Iris pigment epithelial cell (primary cell): ENCODE measurements around the gene NCOA3.
"Not testable (repeated sequence)": the region's sequence is repeated elsewhere in the genome, so short reads cannot be mapped to it uniquely, and the experiment has no call there.

Experiments used
- DNase-seq: peaks from one replicate; pipeline ENCODE4 v3.0.0-alpha.2; 2011; ENCODE audit warnings: low read depth

NCOA3 gene

GRCh38 chr20:47566269-47566668 is 64.6 kb downstream of the NCOA3 start:
- no peak for DNase-seq

- DNase-seq, result peak; percentile 84
These were observed 66.3 kb downstream of the NCOA3 start for GRCh38 chr20:47568019-47568418.

- DNase-seq, result no peak
These were observed 67.2 kb downstream of the NCOA3 start for GRCh38 chr20:47568837-47569410.

GRCh38 chr20:47571426-47571825 is 69.7 kb downstream of the NCOA3 start:
- DNase-seq, result no peak

GRCh38 chr20:47572105-47572729 is 70.5 kb downstream of the NCOA3 start:
- no peak for DNase-seq

- DNase-seq, result no peak
These were observed 71.9 kb downstream of the NCOA3 start for GRCh38 chr20:47573559-47573958.

- DNase-seq, result peak; percentile 54
These were observed 73.1 kb downstream of the NCOA3 start for GRCh38 chr20:47574616-47575364.

- peak; percentile 91 for DNase-seq
These were observed 74.9 kb downstream of the NCOA3 start for GRCh38 chr20:47576516-47577033.

- no peak for DNase-seq
These were observed 75.6 kb downstream of the NCOA3 start for GRCh38 chr20:47577314-47577713.

- no peak for DNase-seq
These were observed 76.9 kb downstream of the NCOA3 start for GRCh38 chr20:47578543-47578942.

- not testable (repeated sequence) for DNase-seq
These were observed 79.0 kb downstream of the NCOA3 start for GRCh38 chr20:47580686-47581085.

- DNase-seq, result no peak
These were observed 79.4 kb downstream of the NCOA3 start for GRCh38 chr20:47581090-47581489.

- DNase-seq, result peak; percentile 24
These were observed 81.9 kb downstream of the NCOA3 start for GRCh38 chr20:47583551-47583950.

- DNase-seq, result no peak
These were observed 83.5 kb downstream of the NCOA3 start for GRCh38 chr20:47585087-47585747.

- DNase-seq, result peak; percentile 60
These were observed 85.1 kb downstream of the NCOA3 start for GRCh38 chr20:47586649-47587294.

GRCh38 chr20:47588158-47588557 is 86.5 kb downstream of the NCOA3 start:
- no peak for DNase-seq

- no peak for DNase-seq
These were observed 89.5 kb downstream of the NCOA3 start for GRCh38 chr20:47591231-47591630.

- no peak for DNase-seq
These were observed 92.5 kb downstream of the NCOA3 start for GRCh38 chr20:47594157-47594556.

- DNase-seq, result not testable (repeated sequence)
These were observed 93.5 kb downstream of the NCOA3 start for GRCh38 chr20:47595138-47595537.

GRCh38 chr20:47596003-47596571 is 94.4 kb downstream of the NCOA3 start:
- no peak for DNase-seq

- no peak for DNase-seq
These were observed 95.4 kb downstream of the NCOA3 start for GRCh38 chr20:47597090-47597489.
